SK-N-SH treated with all-trans-retinoic acid at 6 μM for 48 hours (cell line): ENCODE data around the gene TMEM107.

Source experiments
- CREB5 ChIP-seq: fragments of 250-450 bp; sonication (Bioruptor Pico); IDR thresholded peaks from 2 replicates; pipeline ENCODE4 v1.5.1; 2020; ENCODE audit warnings: low read depth, mild to moderate bottlenecking, moderate library complexity
- PATZ1 ChIP-seq: fragments of 250-450 bp; sonication (Bioruptor Pico); IDR thresholded peaks from 2 replicates; pipeline ENCODE4 v1.8.0; 2020; ENCODE audit warnings: mild to moderate bottlenecking, moderate library complexity, borderline replicate concordance
- TF ChIP-seq, protein P1 (sequence below): fragments of 250-450 bp; sonication (Bioruptor Pico); IDR thresholded peaks from 2 replicates; pipeline ENCODE4 v1.8.0; 2021; ENCODE audit warnings: low read depth, mild to moderate bottlenecking, moderate library complexity, borderline replicate concordance
- TF ChIP-seq, protein P2 (sequence below): fragments of 250-450 bp; sonication (Bioruptor Pico); IDR thresholded peaks from 2 replicates; pipeline ENCODE4 v1.5.1; 2021; ENCODE audit warnings: mild to moderate bottlenecking, moderate library complexity

GRCh38 chr17:8142887-8143580 is 33.1 kb downstream of the TMEM107 start:
- TF ChIP-seq, protein P1, sequence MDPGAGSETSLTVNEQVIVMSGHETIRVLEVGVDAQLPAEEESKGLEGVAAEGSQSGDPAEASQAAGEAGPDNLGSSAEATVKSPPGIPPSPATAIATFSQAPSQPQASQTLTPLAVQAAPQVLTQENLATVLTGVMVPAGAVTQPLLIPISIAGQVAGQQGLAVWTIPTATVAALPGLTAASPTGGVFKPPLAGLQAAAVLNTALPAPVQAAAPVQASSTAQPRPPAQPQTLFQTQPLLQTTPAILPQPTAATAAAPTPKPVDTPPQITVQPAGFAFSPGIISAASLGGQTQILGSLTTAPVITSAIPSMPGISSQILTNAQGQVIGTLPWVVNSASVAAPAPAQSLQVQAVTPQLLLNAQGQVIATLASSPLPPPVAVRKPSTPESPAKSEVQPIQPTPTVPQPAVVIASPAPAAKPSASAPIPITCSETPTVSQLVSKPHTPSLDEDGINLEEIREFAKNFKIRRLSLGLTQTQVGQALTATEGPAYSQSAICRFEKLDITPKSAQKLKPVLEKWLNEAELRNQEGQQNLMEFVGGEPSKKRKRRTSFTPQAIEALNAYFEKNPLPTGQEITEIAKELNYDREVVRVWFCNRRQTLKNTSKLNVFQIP (CRISPR knock-in tag), result no peak
- no peak for TF ChIP-seq CREB5 (CRISPR knock-in tag)
- TF ChIP-seq PATZ1 (CRISPR knock-in tag), result no peak
- TF ChIP-seq, protein P2, sequence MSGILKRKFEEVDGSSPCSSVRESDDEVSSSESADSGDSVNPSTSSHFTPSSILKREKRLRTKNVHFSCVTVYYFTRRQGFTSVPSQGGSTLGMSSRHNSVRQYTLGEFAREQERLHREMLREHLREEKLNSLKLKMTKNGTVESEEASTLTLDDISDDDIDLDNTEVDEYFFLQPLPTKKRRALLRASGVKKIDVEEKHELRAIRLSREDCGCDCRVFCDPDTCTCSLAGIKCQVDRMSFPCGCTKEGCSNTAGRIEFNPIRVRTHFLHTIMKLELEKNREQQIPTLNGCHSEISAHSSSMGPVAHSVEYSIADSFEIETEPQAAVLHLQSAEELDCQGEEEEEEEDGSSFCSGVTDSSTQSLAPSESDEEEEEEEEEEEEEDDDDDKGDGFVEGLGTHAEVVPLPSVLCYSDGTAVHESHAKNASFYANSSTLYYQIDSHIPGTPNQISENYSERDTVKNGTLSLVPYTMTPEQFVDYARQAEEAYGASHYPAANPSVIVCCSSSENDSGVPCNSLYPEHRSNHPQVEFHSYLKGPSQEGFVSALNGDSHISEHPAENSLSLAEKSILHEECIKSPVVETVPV, result no peak
